HG03045 (cell line): Measurements from ENCODE around the gene VPS13A.
A peak's percentile ranks its signal among the peaks of the same experiment; 100 is the strongest.
"Not testable (repeated sequence)": the region's sequence is repeated elsewhere in the genome, so short reads cannot be mapped to it uniquely, and the experiment has no call there.

Source experiments
- ATAC-seq: cut with Tn5 transposase; IDR thresholded peaks from one replicate; pipeline ENCODE4 v1.9.1; 2021; ENCODE audit warnings: mild to moderate bottlenecking, moderate library complexity; ENCODE audit not compliant: unreplicated experiment

VPS13A gene

GRCh38 chr9:77291714-77292113, 114.4 kb downstream of the VPS13A start:
- no peak for ATAC-seq

- ATAC-seq: no peak
Observed at GRCh38 chr9:77293949-77294348, 116.6 kb downstream of the VPS13A start.

- ATAC-seq: peak; percentile 72
Observed at GRCh38 chr9:77304543-77304942, 127.2 kb downstream of the VPS13A start.

- ATAC-seq: no peak
Observed at GRCh38 chr9:77305622-77306400, 128.5 kb downstream of the VPS13A start.

GRCh38 chr9:77307166-77307565, 129.8 kb downstream of the VPS13A start:
- ATAC-seq: no peak

GRCh38 chr9:77316058-77316457, 138.7 kb downstream of the VPS13A start:
- no peak for ATAC-seq

GRCh38 chr9:77325058-77325457, 147.7 kb downstream of the VPS13A start:
- ATAC-seq: no peak

- ATAC-seq: no peak
Observed at GRCh38 chr9:77328102-77328501, 150.8 kb downstream of the VPS13A start.

- ATAC-seq: no peak
Observed at GRCh38 chr9:77370064-77370463, 192.7 kb downstream of the VPS13A start.

GRCh38 chr9:77374266-77374665, 196.9 kb downstream of the VPS13A start:
- no peak for ATAC-seq

GRCh38 chr9:77375956-77376532, 198.7 kb downstream of the VPS13A start:
- no peak for ATAC-seq

- no peak for ATAC-seq
Observed at GRCh38 chr9:77384406-77384805, 207.1 kb downstream of the VPS13A start.

- no peak for ATAC-seq
Observed at GRCh38 chr9:77386187-77386586, 208.9 kb downstream of the VPS13A start.

- no peak for ATAC-seq
Observed at GRCh38 chr9:77391834-77392233, 214.5 kb downstream of the VPS13A start.

- no peak for ATAC-seq
Observed at GRCh38 chr9:77392328-77392727, 215.0 kb downstream of the VPS13A start.

- ATAC-seq: not testable (repeated sequence)
Observed at GRCh38 chr9:77398581-77398980, 221.2 kb downstream of the VPS13A start.

- no peak for ATAC-seq
Observed at GRCh38 chr9:77399964-77400363, 222.6 kb downstream of the VPS13A start.

- ATAC-seq: no peak
Observed at GRCh38 chr9:77402286-77402685, 225.0 kb downstream of the VPS13A start.

GRCh38 chr9:77403239-77403638, 225.9 kb downstream of the VPS13A start:
- ATAC-seq: no peak

GRCh38 chr9:77408521-77408920, 231.2 kb downstream of the VPS13A start:
- ATAC-seq: not testable (repeated sequence)

GRCh38 chr9:77417566-77417965, 240.2 kb downstream of the VPS13A start:
- ATAC-seq: no peak

- no peak for ATAC-seq
Observed at GRCh38 chr9:77418226-77418625, 240.9 kb downstream of the VPS13A start.

- ATAC-seq: no peak
Observed at GRCh38 chr9:77420641-77421040, 243.3 kb downstream of the VPS13A start.
